HEK293 (cell line): ENCODE measurements around the gene ZCWPW1.

Experiments used
- CTCF ChIA-PET: fragments of 350-600 bp; formaldehyde crosslinking; extraction: SDS; loops from one replicate; lab custom pipeline; 2021; ENCODE audit warnings: antibody characterized with exemption; lab: Yijun Ruan, JAX
- POLR2A ChIA-PET: fragments of 300-600 bp; formaldehyde crosslinking; extraction: SDS; loops from one replicate; lab custom pipeline; 2020; ENCODE audit warnings: antibody characterized with exemption, inconsistent platforms; lab: Yijun Ruan, JAX
- H3K27ac ChIP-seq: fragments of 200-500 bp; sonication (Bioruptor generic); 2 replicates; pipeline ENCODE4 v1.5.1; 2014; ENCODE audit warnings: low read depth, low read length, control low read depth, inconsistent platforms; ENCODE audit errors: extremely low read depth
- H3K36me3 ChIP-seq, 2 experiments: fragments of 200-500 bp in 1 of 2; sonication (Bioruptor generic) in 1 of 2; 1 replicate in 1 of 2; 2 replicates in 1 of 2; pipeline ENCODE4 v1.5.1; 2014 to 2017; ENCODE audit warnings: inconsistent platforms in 2 of 2, low read length in 2 of 2; ENCODE audit not compliant: control insufficient read depth in 2 of 2, insufficient read depth in 1 of 2
- H3K4me1 ChIP-seq: fragments of 200-500 bp; sonication (Bioruptor generic); 2 replicates; pipeline ENCODE4 v1.5.1; 2014; ENCODE audit warnings: mild to moderate bottlenecking, low read length, inconsistent platforms; ENCODE audit not compliant: control insufficient read depth, insufficient read depth
- H3K4me3 ChIP-seq: 2 replicates; pipeline ENCODE4 v1.5.1; 2011; ENCODE audit warnings: low read depth, mild to moderate bottlenecking, control low read depth, low read length, moderate library complexity
- H3K9me3 ChIP-seq: fragments of 200-500 bp; sonication (Bioruptor generic); 2 replicates; pipeline ENCODE4 v1.5.1; 2014; ENCODE audit warnings: low read depth, low read length, inconsistent platforms; ENCODE audit not compliant: control insufficient read depth, insufficient read depth
- ATF2 ChIP-seq: fragments of 450-650 bp; formaldehyde crosslinking; IDR thresholded peaks from 2 replicates; pipeline ENCODE4 v1.5.1; 2016; ENCODE audit warnings: missing biosample characterization, missing genetic modification characterization, low read depth
- SCRT2 ChIP-seq: fragments of 450-650 bp; formaldehyde crosslinking; IDR thresholded peaks from 2 replicates; pipeline ENCODE4 v1.5.1; 2016; ENCODE audit warnings: missing biosample characterization, missing genetic modification characterization
- SETDB1 ChIP-seq: IDR thresholded peaks from one replicate; pipeline ENCODE4 v1.6.1; 2017; ENCODE audit warnings: mild to moderate bottlenecking, low read length, moderate library complexity, mixed read lengths; ENCODE audit not compliant: insufficient read length
- ZBTB49 ChIP-seq: fragments of 450-650 bp; formaldehyde crosslinking; IDR thresholded peaks from 2 replicates; pipeline ENCODE4 v1.5.1; 2016; ENCODE audit warnings: missing biosample characterization, missing genetic modification characterization, low read depth
- ZBTB8A ChIP-seq: fragments of 450-650 bp; formaldehyde crosslinking; IDR thresholded peaks from 2 replicates; pipeline ENCODE4 v1.5.1; 2016; ENCODE audit warnings: missing biosample characterization, missing genetic modification characterization
- ZNF121 ChIP-seq: fragments of 450-650 bp; formaldehyde crosslinking; IDR thresholded peaks from 2 replicates; pipeline ENCODE4 v1.5.1; 2016; ENCODE audit warnings: missing biosample characterization, missing genetic modification characterization
- ZNF175 ChIP-seq: fragments of 450-650 bp; formaldehyde crosslinking; IDR thresholded peaks from 2 replicates; pipeline ENCODE4 v1.5.1; 2016; ENCODE audit warnings: missing biosample characterization, missing genetic modification characterization
- ZNF184 ChIP-seq: fragments of 450-650 bp; IDR thresholded peaks from 2 replicates; pipeline ENCODE4 v1.5.1; 2018; ENCODE audit warnings: missing biosample characterization, mild to moderate bottlenecking, missing genetic modification characterization
- ZNF214 ChIP-seq: fragments of 450-650 bp; formaldehyde crosslinking; IDR thresholded peaks from 2 replicates; pipeline ENCODE4 v1.5.1; 2017; ENCODE audit warnings: missing biosample characterization, mild to moderate bottlenecking, missing genetic modification characterization, borderline replicate concordance
- ZNF221 ChIP-seq: fragments of 450-650 bp; formaldehyde crosslinking; IDR thresholded peaks from 2 replicates; pipeline ENCODE4 v1.5.1; 2017; ENCODE audit warnings: missing biosample characterization, missing genetic modification characterization, borderline replicate concordance
- ZNF26 ChIP-seq: fragments of 450-650 bp; formaldehyde crosslinking; IDR thresholded peaks from 2 replicates; pipeline ENCODE4 v1.5.1; 2016; ENCODE audit warnings: missing biosample characterization, missing genetic modification characterization
- ZNF366 ChIP-seq: fragments of 450-650 bp; formaldehyde crosslinking; conservative IDR thresholded peaks from 2 replicates; pipeline ENCODE4 v1.5.1; 2016; ENCODE audit warnings: missing biosample characterization, missing genetic modification characterization
- ZNF544 ChIP-seq: fragments of 450-650 bp; formaldehyde crosslinking; IDR thresholded peaks from 2 replicates; pipeline ENCODE4 v1.5.0; 2017; ENCODE audit warnings: missing biosample characterization, missing genetic modification characterization
- ZNF701 ChIP-seq: fragments of 450-650 bp; formaldehyde crosslinking; IDR thresholded peaks from 2 replicates; pipeline ENCODE4 v1.5.1; 2016; ENCODE audit warnings: missing biosample characterization, missing genetic modification characterization

Gene ZCWPW1

GRCh38 chr7:100465299-100465698 is 36.8 kb upstream of the ZCWPW1 start:
- TF ChIP-seq ZNF544, result no peak
- TF ChIP-seq ATF2, result no peak
- TF ChIP-seq SCRT2 (tag by site-specific recombination), result no peak
- H3K36me3 ChIP-seq, result peaks cover 2 to 13% of the 10 kb centered on the region in 2 experiments; a peak in 2 of 3 replicates
- H3K9me3 ChIP-seq, result no peaks in the 10 kb centered on the region
- ChIA-PET POLR2A (interaction anchor here (0.7 to 1.7 kb wide), 6 partner anchors 10 to 120 kb away, joined by 3 to 10 read pairs (median 3); partner anchors contain the start of genes FBXO24, LRCH4 and ZCWPW1), CTCF (interaction anchor here (0.6 to 6.7 kb wide), 16 partner anchors 7 to 608 kb away, joined by 3 to 85 read pairs (median 4); partner anchors contain the start of genes NYAP1 and TSC22D4)
- no peaks in the 10 kb centered on the region for H3K4me1 ChIP-seq
- H3K27ac ChIP-seq, result no peak overlapping the region
- H3K4me3 ChIP-seq, result no peak overlapping the region

DNA sequence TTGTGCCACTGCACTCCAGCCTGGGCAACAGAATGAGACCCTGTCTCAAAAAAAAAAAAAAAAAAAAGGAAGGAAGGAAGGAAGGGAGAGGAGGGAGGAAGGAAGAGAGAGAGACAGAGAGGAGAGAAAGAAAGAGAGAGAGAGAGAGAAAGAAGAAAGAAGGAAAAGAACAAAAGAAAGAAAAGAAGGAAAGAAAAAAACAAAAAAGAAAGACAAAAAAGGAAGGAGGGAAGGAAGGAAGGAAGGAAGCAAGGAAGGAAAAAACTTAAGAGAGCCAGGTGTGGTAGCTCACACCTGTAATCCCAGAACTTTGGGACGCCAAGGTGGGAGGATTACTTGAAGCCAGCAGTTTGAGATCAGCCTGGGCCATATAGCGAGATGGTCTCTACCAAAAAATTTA is 36.3 kb upstream of the ZCWPW1 start:
- ChIA-PET CTCF (interaction anchor here (0.7 to 6.7 kb wide), 11 partner anchors 9 to 387 kb away, joined by 3 to 85 read pairs (median 4); partner anchors contain the start of genes NYAP1 and TSC22D4), POLR2A (interaction anchor here (1.2 to 1.7 kb wide), 4 partner anchors 10 to 121 kb away, joined by 3 to 10 read pairs (median 4); partner anchors contain the start of genes FBXO24, LRCH4 and ZCWPW1)
- Histone ChIP-seq H3K27ac (no peak overlapping the region), H3K4me1 (no peaks in the 10 kb centered on the region), H3K9me3 (no peaks in the 10 kb centered on the region), H3K36me3 (peaks cover 0 to 13% of the 10 kb centered on the region in 2 experiments; a peak in 2 of 3 replicates), H3K4me3 (no peak overlapping the region)
- TF ChIP-seq ZBTB49 (tag by site-specific recombination) (no peak), ZNF366 (peak; percentile 95), ZBTB8A (no peak), ZNF701 (no peak), ZNF184 (no peak), ZNF214 (tag by site-specific recombination) (no peak), ZNF26 (tag by site-specific recombination) (no peak)

GRCh38 chr7:100464210-100464660 is 35.7 kb upstream of the ZCWPW1 start, which contains the start of gene SPACDR:
SPACDR (minus strand) TSS chr7:100464260; CDS start chr7:100464025, 235 bp downstream.
- Histone ChIP-seq H3K4me3 (no peak within 1 kb of the TSS), H3K9me3 (no peaks in the 10 kb centered on the region), H3K27ac (no peak within 1 kb of the TSS), H3K36me3 (peaks cover 0 to 13% of the 10 kb centered on the region in 2 experiments; a peak in 2 of 3 replicates), H3K4me1 (no peaks in the 10 kb centered on the region)
- no peak for TF ChIP-seq SETDB1
- 0 out of 2 replicates have a peak, but pooled peaks have one; percentile 33 for TF ChIP-seq ZNF121 (tag by site-specific recombination)
- TF ChIP-seq ZNF221 (tag by site-specific recombination), result no peak
- TF ChIP-seq ZNF175 (tag by site-specific recombination), result no peak
- CTCF ChIA-PET, result interaction anchor here (1.4 to 6.7 kb wide), 5 partner anchors 10 to 100 kb away, joined by 3 to 85 read pairs (median 7); partner anchors contain the start of gene NYAP1
- POLR2A ChIA-PET, result interaction anchor here (0.7 kb wide), 1 partner anchor 34 kb away, joined by 4 read pairs; no protein-coding TSS in a partner anchor
